WTC11 (cell line): Measurements from ENCODE around the gene TAF1D. TPM values are rescaled to one million over a fixed set of nuclear protein-coding genes. Genes with fewer than 3 reads are reported as not detected.

ENCODE experiments used
- ATAC-seq: fragments of 200-7000 bp; cut with Tn5 transposase; 2 replicates; pipeline ENCODE4 v1.10.0; 2021; ENCODE audit warnings: mild to moderate bottlenecking, moderate library complexity
- CTCF ChIA-PET: fragments of 300-600 bp; sonication (Branson Sonifier 250); formaldehyde crosslinking; loops from one replicate; lab custom pipeline; 2021; ENCODE audit warnings: antibody characterized with exemption; lab: Charles Lee
- POLR2A ChIA-PET: fragments of 350-600 bp; sonication (Branson Sonifier 250); formaldehyde crosslinking; loops from one replicate; lab custom pipeline; 2021; ENCODE audit warnings: antibody characterized with exemption; lab: Charles Lee
- DNase-seq: peaks from one replicate; pipeline ENCODE4 v3.0.0; 2021; ENCODE audit warnings: low spot score
- H3K27ac Mint-ChIP-seq: 2 replicates; pipeline ENCODE4 v1.8.0; 2021; ENCODE audit warnings: mixed read lengths
- H3K27me3 Mint-ChIP-seq: 2 replicates; pipeline ENCODE4 v1.8.0; 2021; ENCODE audit warnings: low read depth, mild to moderate bottlenecking, moderate library complexity, mixed read lengths
- H3K36me3 Mint-ChIP-seq: 2 replicates; pipeline ENCODE4 v1.8.0; 2021; ENCODE audit warnings: mixed read lengths
- H3K4me1 Mint-ChIP-seq: 2 replicates; pipeline ENCODE4 v1.8.0; 2022; ENCODE audit warnings: mixed read lengths
- H3K4me3 Mint-ChIP-seq: 2 replicates; pipeline ENCODE4 v1.8.0; 2021; ENCODE audit warnings: mild to moderate bottlenecking, moderate library complexity, mixed read lengths
- H3K9me3 Mint-ChIP-seq: 2 replicates; pipeline ENCODE4 v1.8.0; 2021; ENCODE audit warnings: mixed read lengths
- ERG ChIP-seq: fragments of 250-450 bp; sonication (Bioruptor Pico); IDR thresholded peaks from 2 replicates; pipeline ENCODE4 v1.8.0; 2021; ENCODE audit warnings: mild to moderate bottlenecking
- ESRRA ChIP-seq: sonication (generic); formaldehyde crosslinking; IDR thresholded peaks from 2 replicates; pipeline ENCODE4 v1.8.1; 2022; ENCODE audit warnings: mild to moderate bottlenecking, missing genetic modification reagents, borderline replicate concordance
- FOXJ3 ChIP-seq: sonication (generic); formaldehyde crosslinking; IDR thresholded peaks from 2 replicates; pipeline ENCODE4 v1.9.0; 2021; ENCODE audit warnings: missing genetic modification reagents, mild to moderate bottlenecking, borderline replicate concordance
- FOXP4 ChIP-seq: sonication (generic); formaldehyde crosslinking; IDR thresholded peaks from 2 replicates; pipeline ENCODE4 v1.8.0; 2022; ENCODE audit warnings: mild to moderate bottlenecking, missing genetic modification reagents
- GRHL2 ChIP-seq: fragments of 250-450 bp; sonication (Bioruptor Pico); IDR thresholded peaks from 2 replicates; pipeline ENCODE4 v1.8.0; 2022; ENCODE audit warnings: mild to moderate bottlenecking, moderate library complexity; ENCODE audit not compliant: insufficient replicate concordance, severe bottlenecking
- HMGA2 ChIP-seq: fragments of 250-450 bp; sonication (Bioruptor Pico); IDR thresholded peaks from 2 replicates; pipeline ENCODE4 v1.4.0; 2021; ENCODE audit warnings: mild to moderate bottlenecking, moderate library complexity
- IRF2 ChIP-seq: sonication (generic); formaldehyde crosslinking; IDR thresholded peaks from 2 replicates; pipeline ENCODE4 v1.8.0; 2022; ENCODE audit warnings: low read depth, missing genetic modification reagents, borderline replicate concordance
- MAX ChIP-seq: sonication (generic); formaldehyde crosslinking; IDR thresholded peaks from 2 replicates; pipeline ENCODE4 v1.8.0; 2022; ENCODE audit warnings: mild to moderate bottlenecking, missing genetic modification reagents
- SMAD3 ChIP-seq: sonication (generic); formaldehyde crosslinking; IDR thresholded peaks from 2 replicates; pipeline ENCODE4 v1.8.0; 2022; ENCODE audit warnings: missing genetic modification reagents, mild to moderate bottlenecking, borderline replicate concordance
- TEAD1 ChIP-seq: sonication (generic); formaldehyde crosslinking; IDR thresholded peaks from 2 replicates; pipeline ENCODE4 v1.8.0; 2022; ENCODE audit warnings: mild to moderate bottlenecking, missing genetic modification reagents
- TEAD4 ChIP-seq: sonication (generic); formaldehyde crosslinking; IDR thresholded peaks from 2 replicates; pipeline ENCODE4 v1.8.0; 2022; ENCODE audit warnings: mild to moderate bottlenecking, missing genetic modification reagents
- ZNF121 ChIP-seq: sonication (generic); formaldehyde crosslinking; IDR thresholded peaks from 2 replicates; pipeline ENCODE4 v1.8.0; 2023; ENCODE audit warnings: missing genetic modification reagents
- ZNF219 ChIP-seq: sonication (generic); formaldehyde crosslinking; IDR thresholded peaks from 2 replicates; pipeline ENCODE4 v1.8.0; 2023; ENCODE audit warnings: missing genetic modification reagents, mild to moderate bottlenecking, borderline replicate concordance
- ZNF263 ChIP-seq: sonication (generic); formaldehyde crosslinking; IDR thresholded peaks from 2 replicates; pipeline ENCODE4 v1.8.1; 2022; ENCODE audit warnings: low read depth, mild to moderate bottlenecking, moderate library complexity, missing genetic modification reagents
- ZNF317 ChIP-seq: sonication (generic); formaldehyde crosslinking; IDR thresholded peaks from 2 replicates; pipeline ENCODE4 v1.8.1; 2023; ENCODE audit warnings: low read depth, mild to moderate bottlenecking, moderate library complexity, missing genetic modification reagents, borderline replicate concordance
- total RNA-seq: library from RNA; stranded (reverse); gene quantifications from 3 replicates; pipeline ENCODE4 v1.2.3, GENCODE V29; 2021
- TF ChIP-seq, protein P1 (sequence below): sonication (generic); formaldehyde crosslinking; IDR thresholded peaks from 2 replicates; pipeline ENCODE4 v1.8.0; 2023; ENCODE audit warnings: mild to moderate bottlenecking, missing genetic modification reagents
- TF ChIP-seq, protein P2 (sequence below): sonication (generic); formaldehyde crosslinking; IDR thresholded peaks from 2 replicates; pipeline ENCODE4 v1.8.0; 2022; ENCODE audit warnings: missing genetic modification reagents

The TAF1D gene
- total RNA-seq, 1 experiment from 2014 or later: 223 TPM

- no peak for DNase-seq
- CTCF ChIA-PET: no interaction called here
- peaks cover 52% of the 10 kb centered on the region for H3K36me3 Mint-ChIP-seq
- TF ChIP-seq HMGA2 (CRISPR knock-in tag) (no peak), ESRRA (CRISPR knock-in tag) (no peak), FOXP4 (CRISPR knock-in tag) (no peak), GRHL2 (CRISPR knock-in tag) (no peak), ZNF121 (CRISPR knock-in tag) (no peak), ZNF317 (CRISPR knock-in tag) (no peak), ERG (no peak), TEAD1 (CRISPR knock-in tag) (no peak), ZNF219 (CRISPR knock-in tag) (no peak), MAX (CRISPR knock-in tag) (no peak), ZNF263 (CRISPR knock-in tag) (no peak), TEAD4 (CRISPR knock-in tag) (no peak), FOXJ3 (CRISPR knock-in tag) (no peak), SMAD3 (CRISPR knock-in tag) (no peak), IRF2 (CRISPR knock-in tag) (no peak)
- TF ChIP-seq, protein P1, sequence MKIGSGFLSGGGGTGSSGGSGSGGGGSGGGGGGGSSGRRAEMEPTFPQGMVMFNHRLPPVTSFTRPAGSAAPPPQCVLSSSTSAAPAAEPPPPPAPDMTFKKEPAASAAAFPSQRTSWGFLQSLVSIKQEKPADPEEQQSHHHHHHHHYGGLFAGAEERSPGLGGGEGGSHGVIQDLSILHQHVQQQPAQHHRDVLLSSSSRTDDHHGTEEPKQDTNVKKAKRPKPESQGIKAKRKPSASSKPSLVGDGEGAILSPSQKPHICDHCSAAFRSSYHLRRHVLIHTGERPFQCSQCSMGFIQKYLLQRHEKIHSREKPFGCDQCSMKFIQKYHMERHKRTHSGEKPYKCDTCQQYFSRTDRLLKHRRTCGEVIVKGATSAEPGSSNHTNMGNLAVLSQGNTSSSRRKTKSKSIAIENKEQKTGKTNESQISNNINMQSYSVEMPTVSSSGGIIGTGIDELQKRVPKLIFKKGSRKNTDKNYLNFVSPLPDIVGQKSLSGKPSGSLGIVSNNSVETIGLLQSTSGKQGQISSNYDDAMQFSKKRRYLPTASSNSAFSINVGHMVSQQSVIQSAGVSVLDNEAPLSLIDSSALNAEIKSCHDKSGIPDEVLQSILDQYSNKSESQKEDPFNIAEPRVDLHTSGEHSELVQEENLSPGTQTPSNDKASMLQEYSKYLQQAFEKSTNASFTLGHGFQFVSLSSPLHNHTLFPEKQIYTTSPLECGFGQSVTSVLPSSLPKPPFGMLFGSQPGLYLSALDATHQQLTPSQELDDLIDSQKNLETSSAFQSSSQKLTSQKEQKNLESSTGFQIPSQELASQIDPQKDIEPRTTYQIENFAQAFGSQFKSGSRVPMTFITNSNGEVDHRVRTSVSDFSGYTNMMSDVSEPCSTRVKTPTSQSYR (CRISPR knock-in tag): no peak
- TF ChIP-seq, protein P2, sequence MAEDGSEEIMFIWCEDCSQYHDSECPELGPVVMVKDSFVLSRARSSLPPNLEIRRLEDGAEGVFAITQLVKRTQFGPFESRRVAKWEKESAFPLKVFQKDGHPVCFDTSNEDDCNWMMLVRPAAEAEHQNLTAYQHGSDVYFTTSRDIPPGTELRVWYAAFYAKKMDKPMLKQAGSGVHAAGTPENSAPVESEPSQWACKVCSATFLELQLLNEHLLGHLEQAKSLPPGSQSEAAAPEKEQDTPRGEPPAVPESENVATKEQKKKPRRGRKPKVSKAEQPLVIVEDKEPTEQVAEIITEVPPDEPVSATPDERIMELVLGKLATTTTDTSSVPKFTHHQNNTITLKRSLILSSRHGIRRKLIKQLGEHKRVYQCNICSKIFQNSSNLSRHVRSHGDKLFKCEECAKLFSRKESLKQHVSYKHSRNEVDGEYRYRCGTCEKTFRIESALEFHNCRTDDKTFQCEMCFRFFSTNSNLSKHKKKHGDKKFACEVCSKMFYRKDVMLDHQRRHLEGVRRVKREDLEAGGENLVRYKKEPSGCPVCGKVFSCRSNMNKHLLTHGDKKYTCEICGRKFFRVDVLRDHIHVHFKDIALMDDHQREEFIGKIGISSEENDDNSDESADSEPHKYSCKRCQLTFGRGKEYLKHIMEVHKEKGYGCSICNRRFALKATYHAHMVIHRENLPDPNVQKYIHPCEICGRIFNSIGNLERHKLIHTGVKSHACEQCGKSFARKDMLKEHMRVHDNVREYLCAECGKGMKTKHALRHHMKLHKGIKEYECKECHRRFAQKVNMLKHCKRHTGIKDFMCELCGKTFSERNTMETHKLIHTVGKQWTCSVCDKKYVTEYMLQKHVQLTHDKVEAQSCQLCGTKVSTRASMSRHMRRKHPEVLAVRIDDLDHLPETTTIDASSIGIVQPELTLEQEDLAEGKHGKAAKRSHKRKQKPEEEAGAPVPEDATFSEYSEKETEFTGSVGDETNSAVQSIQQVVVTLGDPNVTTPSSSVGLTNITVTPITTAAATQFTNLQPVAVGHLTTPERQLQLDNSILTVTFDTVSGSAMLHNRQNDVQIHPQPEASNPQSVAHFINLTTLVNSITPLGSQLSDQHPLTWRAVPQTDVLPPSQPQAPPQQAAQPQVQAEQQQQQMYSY (CRISPR knock-in tag): no peak
- POLR2A ChIA-PET: no interaction called here
- H3K4me3 Mint-ChIP-seq: no peak overlapping the region
- no peak for ATAC-seq
- peaks cover 3% of the 10 kb centered on the region; the same call in 1 of the 2 replicates for H3K4me1 Mint-ChIP-seq
- no peaks in the 10 kb centered on the region for H3K27me3 Mint-ChIP-seq
- H3K27ac Mint-ChIP-seq: no peak overlapping the region
- no peaks in the 10 kb centered on the region for H3K9me3 Mint-ChIP-seq
These were observed 20.8 kb downstream of the TAF1D start for GRCh38 chr11:93720522-93720921.
